Astrocyte of the spinal cord (primary cell): ENCODE measurements around the gene ZNF689.
"Not testable (repeated sequence)": the region's sequence is repeated elsewhere in the genome, so short reads cannot be mapped to it uniquely, and the experiment has no call there.

Experiments
- DNase-seq: peaks from one replicate; pipeline ENCODE4 v3.0.0; 2011; ENCODE audit warnings: low read depth, low spot score
- H3K4me3 ChIP-seq: 2 replicates; pipeline ENCODE4 v1.5.1; 2011; ENCODE audit warnings: low read depth, mild to moderate bottlenecking, low read length, moderate library complexity
- CTCF ChIP-seq: IDR thresholded peaks from 2 replicates; pipeline ENCODE4 v1.5.1; 2012; ENCODE audit warnings: low read depth, mild to moderate bottlenecking, low read length, inconsistent platforms
- in situ Hi-C: cut with HindIII; loops from 2 replicates; pipeline ENCODE4 v1.10.0; 2017; ENCODE audit warnings: low sequenced_read_pairs

Gene ZNF689

DNA sequence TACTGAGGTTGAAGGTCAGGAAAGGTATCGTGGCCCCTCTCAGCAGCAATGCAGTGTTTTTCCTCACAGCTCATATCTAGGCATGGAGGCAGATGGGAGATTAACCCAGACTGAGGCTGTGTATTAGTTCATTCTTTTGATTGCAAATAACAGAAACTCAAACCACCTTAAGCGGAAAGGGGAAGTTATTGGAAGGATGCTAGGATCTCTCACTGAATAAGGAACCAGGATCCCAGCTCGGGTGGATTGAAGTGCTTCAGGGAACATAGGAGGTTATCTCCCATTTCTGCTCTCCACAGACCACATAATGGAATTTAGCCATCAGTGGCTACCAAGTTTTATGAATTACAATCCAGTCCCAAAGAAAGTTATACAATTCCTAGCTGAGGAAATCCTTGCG is 8.2 kb downstream of the ZNF689 start:
- TF ChIP-seq CTCF: no peak

DNA sequence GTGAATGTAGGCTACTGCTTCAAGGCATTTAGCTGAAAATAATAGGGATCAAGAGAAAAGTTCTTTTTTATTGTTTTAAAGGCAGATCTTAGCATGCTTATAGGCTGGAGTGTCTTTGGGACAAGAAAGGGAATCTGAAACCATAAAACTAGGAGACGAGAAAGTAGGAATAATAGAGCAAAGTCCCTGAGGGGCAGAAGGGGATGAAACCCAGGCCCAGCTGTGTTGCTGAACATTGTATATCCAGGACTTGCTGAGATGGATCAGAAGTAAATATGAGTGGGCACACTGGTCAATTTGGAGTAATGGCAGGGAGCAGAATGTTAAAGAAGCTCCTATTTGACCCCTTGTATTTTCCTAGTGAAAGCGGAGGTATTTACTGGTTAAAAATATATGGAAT is 9.3 kb downstream of the ZNF689 start:
- no peak overlapping the region for H3K4me3 ChIP-seq
- in situ Hi-C loops: no loop called here
- TF ChIP-seq CTCF: no peak
- no peak for DNase-seq

More for the DNA sequence above, 8.2 kb downstream of the ZNF689 start:
- no peak for DNase-seq
- no peak overlapping the region for H3K4me3 ChIP-seq
- in situ Hi-C loops: no loop called here

DNA sequence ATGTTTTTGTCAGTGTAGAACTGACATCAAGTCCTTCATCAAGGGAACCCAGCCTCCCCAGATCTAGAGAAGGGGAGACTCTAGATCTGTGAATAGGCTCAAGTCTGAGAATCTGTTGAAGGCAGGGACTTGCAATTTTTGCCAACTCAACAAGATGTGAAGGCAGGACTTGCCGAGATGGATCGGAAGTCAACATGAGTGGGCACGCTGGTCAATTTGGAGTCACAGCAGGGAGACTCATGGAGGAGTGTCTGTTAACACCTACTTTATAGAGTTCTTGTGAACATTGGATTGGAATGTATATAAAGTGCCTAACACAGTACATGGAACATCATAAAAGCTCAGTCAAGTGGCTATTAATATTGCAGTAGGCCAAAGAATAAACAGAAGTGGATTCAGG is 10.0 kb downstream of the ZNF689 start:
- H3K4me3 ChIP-seq: no peak overlapping the region
- in situ Hi-C loops: no loop called here
- TF ChIP-seq CTCF: no peak
- no peak for DNase-seq

DNA sequence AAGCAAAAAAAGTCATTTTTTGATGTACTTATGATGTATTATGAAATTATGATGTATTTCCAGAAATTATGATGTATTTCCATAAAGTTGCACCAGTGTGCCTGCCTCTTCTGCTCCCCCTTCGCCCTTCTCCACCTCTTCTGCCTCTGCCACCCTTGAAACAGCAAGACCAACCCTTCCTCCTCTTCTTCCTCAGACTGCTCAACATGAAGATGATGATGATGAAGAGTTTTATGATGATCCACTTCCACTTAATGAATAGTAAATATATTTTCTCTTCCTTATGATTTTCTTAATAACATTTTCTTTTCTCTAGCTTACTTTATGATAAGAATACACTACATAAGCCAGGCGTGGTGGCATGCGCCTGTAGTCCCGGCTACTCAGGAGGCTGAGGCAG is 17.3 kb downstream of the ZNF689 start:
- no peak for TF ChIP-seq CTCF

GRCh38 chr16:30590869-30591268 is 19.3 kb downstream of the ZNF689 start:
- H3K4me3 ChIP-seq, in situ Hi-C loops, DNase-seq: not testable (repeated sequence)

More for the DNA sequence above, 17.3 kb downstream of the ZNF689 start:
- no peak for DNase-seq
- in situ Hi-C loops: no loop called here
- H3K4me3 ChIP-seq: no peak overlapping the region

DNA sequence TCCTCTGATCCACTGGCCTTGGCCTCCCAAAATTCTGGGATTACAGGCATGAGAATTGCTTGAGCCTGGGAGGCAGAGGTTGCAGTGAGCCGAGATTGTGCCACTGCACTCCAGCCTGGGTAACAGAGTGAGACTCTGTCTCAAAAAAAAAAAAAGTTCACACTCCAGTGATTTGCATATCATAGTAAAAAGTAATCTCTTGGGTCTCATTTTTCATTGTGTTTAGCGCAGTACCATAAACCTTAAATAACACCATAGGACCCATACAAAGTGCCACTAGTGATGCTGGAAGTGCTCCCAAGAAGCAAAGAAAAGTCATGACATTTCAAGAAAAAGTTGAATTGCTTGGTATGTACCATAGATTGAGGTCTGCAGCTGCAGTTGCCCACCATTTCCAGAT is 20.6 kb downstream of the ZNF689 start:
- in situ Hi-C loops, H3K4me3 ChIP-seq, DNase-seq: not testable (repeated sequence)

DNA sequence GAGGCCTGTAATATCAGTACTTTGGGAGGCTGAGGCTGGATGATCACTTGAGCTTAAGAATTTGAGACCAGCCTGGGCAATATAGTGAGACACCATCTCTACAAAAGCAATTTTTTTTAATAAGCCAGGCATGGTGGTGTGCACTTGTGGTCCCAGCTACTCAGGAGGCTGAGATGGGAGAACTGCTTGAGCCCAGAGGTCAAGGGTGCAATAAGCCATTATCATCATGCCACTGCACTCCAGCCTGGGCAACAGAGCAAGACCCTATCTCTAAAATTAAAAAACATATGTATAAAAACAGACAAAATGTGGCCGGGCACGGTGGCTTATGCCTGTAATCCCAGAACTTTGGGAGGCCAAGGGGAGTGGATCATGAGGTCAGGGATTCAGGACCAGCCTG is 21.5 kb downstream of the ZNF689 start:
- no peak overlapping the region for H3K4me3 ChIP-seq
- in situ Hi-C loops: no loop called here
- no peak for DNase-seq
- TF ChIP-seq CTCF: no peak
